NCI-H2227 (cell line): Measurements from ENCODE around the gene GFM1.

Experiments
- DNase-seq: peaks from one replicate; lab custom pipeline; 2025; ENCODE audit not compliant: unreplicated experiment; lab: John Stamatoyannopoulos, UW

Gene GFM1

DNA sequence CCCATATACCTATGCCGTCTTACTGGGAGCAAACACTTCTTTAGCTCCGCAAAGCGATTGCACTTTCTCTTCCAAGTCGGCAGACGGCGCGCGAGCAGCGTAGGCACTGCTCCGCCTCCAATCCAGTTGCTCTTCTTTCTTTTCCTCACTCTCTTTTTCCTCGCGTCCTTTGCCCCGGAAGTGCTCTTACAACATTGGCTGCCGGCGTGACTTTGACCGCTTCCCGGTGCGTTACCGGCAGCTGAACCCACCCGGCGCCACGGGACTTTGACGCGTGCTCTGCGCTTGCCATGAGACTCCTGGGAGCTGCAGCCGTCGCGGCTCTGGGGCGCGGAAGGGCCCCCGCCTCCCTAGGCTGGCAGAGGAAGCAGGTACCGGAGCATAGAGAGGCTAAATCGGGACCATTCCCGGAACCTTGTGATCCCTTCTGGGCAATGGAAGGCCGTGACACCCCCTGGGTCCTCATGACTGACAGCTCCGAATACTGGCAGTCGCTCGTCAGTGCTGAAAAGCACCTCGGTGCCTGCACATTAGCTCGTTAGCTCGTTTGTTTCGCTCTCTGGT, at the start of gene GFM1:
GFM1 (plus strand) TSS at position 183 of the 564 bp plus-strand sequence; CDS start at position 291, 108 bp downstream.
- DNase-seq = peak; percentile 93

DNA sequence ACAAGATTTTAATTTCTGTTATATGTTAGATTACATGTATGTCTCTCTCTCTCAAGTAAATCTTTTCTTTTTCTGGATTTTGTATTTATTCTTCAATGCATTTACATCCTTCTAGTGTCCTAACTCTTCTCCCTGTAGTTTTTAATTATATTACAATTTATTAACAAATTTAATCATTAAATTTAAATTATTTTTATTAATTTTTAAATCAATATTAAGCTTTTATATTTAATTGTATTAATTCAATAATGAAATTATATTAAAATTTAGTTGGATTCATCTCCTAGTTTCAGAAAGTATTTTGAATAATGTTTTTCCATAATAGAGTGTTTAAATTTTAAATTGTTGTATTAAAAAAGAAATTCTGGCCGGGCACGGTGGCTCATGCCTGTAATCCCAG, 43.5 kb upstream of the GFM1 start:
- no peak for DNase-seq

DNA sequence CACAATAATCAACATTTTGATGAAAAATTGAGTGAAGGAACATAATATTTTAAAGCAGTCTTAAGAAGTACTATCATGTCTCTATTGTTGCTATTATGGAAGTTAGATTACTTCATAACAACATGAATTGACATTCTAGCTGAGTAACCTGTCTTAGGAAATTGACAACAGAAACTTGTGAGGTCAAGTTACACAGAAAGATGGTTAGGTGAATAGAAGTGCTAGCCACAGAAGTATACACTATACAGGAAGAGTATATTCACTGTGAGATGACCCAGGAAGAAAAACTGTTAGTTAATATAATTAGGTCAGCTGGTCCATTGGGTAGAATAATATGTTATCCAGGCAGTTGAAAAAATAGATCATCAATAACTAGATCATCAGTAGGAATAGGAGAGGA, 42.1 kb upstream of the GFM1 start:
- no peak for DNase-seq

DNA sequence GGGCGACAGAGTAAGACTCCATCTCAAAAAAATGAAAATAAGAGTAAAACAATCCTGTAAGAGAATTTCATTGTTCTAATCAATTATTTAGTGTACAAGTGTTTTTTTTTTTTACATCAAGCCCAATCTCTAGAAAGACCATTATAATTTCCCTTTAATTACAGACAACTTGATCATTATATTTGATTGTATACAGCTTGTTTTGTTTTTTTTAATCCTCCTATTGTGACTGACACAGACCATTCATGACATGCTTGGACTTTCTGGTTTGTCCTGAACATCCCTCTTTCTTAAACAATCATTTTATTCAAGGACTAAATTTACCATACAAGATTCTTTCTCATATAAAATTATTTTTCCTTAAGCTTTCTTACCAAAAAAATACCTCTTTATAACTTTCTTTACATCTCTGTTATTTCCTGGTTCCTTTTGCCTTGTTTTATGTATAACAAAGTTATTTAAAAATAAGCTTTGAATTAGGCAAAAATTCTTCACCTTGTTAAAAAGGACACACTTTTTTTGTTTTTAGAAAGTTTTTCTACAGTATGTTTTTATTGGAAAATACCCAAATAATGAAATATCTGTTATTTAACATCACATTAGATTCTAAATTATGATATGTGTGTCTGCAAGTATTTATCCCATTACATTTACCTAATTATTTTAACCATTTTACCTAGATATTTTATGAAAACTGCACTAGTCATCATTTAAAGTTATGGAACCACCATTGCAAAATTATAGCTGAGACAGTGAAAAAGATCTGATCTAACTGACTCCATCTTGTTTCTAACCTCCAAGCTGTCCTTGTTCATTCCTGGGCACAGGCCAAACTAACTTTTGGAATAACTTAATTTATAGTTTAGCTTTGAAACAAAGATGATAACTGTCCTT, 26.1 kb upstream of the GFM1 start:
- no peak for DNase-seq

DNA sequence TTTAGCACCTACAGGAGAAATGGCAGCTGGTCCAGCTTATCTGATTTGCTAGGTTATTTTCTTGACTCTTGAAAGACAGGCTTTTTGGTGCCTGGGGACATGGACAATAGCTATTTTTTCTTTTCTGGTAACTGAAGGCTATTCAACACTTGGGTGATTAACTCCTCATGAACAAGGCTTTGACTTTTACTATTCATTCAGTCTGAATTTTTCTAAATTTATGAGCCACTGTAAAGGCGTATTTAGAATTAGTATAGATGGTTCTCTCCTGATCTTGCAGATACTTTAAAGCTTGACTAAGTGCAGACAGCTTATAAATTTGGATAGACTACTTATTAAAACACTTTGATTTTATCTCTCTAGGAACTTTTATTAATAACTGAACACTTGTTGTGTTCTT, 18.4 kb upstream of the GFM1 start:
- DNase-seq = no peak

DNA sequence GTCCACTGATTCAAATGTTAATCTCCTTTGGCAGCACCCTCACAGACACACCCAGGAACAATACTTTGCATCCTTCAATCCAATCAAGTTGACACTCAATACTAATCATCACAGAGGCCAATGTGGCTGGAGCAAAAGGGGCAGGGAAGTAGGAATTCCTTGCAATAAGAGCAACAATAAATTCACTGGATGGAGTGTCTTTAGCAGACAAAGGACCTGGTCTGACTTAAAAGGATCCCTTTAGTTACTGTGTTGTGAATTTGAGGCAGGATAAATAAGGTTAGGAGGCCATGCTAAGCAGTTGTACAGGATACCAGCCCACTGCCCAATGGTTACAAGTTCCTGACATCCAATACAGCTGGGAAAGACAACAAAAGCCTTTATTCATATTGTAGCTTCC, 12.3 kb upstream of the GFM1 start:
- no peak for DNase-seq

DNA sequence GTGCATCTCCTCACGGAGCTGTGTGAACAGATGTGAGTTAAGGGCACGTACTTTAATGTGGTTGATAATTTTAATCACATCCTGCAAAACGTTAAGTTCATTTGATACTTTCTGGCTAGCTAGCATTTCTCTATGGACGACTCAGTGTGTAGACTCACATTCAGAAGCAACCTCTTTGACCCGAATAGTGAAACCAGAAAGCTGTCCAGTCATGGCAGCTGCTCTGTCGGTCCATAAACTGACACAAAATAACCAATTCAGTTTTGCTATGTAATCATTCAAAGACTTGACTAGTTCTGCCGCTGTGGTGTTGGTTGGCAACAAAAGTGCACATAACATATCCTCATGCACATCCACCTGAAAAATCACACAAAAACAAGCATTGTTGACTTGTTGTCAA, 3.7 kb upstream of the GFM1 start:
- no peak for DNase-seq

DNA sequence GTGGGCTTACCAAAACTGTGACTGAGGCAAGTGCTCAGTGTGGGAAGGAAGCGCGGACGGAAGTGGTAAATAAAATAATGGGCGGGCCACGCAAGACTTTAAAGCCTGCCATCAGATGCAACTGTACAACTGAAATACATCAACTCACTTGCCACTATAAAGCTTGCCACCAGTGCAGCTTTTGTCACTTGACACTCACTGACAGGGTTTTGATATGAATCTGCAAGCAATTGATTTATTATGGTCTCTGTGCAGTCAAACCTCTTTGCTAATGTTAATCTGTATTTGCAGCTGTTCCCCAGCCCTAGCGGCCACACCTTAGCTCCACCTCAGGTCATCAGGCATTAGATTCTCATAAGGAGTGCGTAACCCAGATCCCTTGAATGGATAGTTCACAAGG, 2.3 kb upstream of the GFM1 start:
- no peak for DNase-seq

DNA sequence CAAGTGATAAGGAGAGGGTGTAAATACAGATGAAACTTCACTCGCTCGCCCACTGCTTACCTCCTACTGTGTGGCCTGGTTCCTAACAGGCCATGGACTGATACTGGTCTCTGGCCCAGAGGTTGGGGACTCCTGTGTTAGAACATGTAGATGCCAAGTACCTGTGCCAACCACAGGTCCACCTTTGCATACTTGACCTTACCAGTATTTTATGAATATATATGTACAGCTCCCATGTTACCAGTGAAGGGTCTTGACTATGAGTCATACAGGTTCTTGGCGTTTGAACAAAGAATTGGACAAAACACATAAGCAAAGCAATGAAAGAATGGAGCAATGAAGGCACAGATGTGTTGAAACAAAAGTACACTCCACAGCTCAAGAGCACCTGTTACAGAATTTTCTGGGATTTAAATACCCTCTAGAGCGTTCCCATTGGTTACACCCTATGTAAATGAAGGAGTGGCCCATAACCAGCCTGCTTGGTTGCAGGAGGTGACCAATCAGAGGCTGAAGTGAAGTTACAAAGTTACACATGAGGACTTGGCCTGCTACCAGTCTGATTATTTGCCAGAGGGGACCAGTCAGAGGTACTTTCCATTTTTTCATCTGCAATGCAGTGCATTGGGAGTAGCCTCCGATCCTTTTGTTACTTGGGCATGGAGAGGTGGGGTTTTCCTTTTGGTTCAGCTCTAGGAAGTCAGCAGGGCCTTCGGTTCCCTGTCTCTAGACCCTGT, 1.7 kb upstream of the GFM1 start:
- no peak for DNase-seq

DNA sequence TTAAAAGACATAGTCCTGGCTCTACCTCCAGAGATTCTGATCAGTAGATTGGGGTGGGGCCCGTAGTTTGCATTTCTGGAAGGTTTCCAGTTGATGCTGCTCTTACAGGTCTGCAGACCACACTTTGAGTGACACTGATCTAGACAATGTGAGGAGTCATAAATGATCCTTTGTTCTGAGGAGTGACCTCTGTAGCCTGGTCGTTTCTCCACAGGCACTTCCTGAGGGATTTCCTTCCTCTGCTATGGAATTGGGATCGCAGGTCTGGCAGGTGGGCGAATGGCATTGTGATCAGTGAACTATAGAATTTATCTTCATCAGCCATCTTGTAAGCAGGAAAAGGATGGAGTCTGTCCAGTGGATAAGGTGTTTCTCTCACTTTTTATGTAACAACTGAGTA, 5.5 kb downstream of the GFM1 start:
- no peak for DNase-seq

DNA sequence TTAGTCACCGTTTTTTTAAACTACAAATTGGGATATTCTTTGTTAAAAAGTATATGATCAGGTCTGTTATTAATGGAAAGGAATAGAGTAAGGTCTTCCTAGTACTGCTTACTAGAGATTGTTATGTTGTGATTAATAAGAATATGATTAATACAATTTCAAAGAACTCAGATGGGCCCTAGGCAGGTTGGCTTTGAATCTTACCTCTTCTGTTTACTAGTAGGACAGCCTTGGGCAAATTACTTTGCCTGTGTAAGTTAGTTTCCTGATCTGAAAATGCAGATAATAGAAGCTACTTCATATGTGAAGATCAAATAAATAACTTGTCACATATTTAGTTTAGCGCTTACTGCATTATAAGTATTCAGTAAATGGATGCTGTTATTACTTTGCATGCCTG, 6.9 kb downstream of the GFM1 start:
- DNase-seq = no peak

DNA sequence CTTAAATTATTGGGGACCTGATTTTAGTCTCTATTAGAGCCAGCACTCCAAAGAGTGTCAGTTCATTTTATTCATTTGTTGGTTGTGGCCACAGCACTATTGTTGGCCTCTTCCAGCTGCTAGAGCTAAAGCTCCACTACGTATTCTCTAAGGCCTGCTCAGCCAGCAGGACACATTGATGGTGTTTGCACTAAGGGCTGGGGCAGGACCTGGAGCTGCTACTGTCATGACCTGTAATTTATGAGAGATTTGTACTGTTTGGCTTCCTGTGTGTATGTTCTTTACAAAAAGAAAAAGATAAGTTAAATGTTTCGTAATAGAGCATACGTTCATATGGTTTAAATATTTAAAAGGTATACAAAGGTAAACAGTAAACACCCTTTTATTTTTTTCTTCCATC, 8.1 kb downstream of the GFM1 start:
- DNase-seq = no peak

DNA sequence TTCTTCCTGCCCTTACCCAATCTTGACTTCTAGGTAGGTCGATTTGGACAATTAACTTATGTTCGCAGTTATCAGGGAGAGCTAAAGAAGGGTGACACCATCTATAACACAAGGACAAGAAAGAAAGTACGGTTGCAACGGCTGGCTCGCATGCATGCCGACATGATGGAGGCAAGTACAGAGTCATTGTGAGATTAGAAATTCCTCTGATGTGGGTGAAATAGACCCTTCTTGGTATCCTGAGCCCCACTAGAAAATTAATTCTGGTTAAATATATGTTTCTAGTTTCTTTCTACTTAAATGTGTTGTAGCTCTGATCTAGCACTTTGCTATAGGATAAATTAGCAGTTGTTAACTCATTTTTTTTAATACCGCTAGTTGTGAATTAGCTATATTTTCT, 14.6 kb downstream of the GFM1 start:
- DNase-seq = no peak

DNA sequence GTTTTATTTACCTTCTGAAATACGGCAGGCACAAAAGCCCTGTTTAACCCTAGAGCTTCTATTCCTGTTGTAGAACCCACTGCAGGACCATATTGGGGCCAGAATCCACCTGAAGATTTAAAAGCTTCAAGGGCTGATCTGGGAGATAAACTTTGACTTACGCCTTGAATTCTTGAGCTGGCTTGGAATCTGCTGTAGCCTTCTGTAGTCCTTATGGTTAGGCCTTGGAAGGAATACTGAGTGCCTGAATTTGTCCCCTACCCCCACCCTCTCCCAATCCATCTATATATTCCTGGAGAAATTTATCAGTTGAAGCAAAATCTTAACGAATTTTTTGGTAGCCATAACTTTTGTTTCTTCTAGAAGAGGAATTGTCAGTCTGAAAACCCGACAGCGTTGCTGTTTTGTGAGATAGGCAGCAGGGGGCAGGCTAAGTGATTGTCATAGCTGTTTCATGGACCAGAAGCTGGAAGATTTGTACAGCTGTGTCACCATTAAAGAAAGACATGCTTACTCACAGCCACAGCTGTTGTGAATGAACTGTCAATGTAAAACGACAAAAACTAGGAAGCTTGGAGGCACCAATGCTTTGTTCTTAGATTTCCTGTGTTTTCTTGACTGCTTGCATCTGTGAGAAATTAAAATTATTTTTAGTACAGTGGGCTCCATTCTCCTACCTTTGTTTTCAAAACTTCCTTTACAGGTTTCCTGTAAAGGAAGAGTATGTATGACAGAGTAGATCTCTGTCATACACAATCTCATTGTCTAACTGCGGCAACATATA, 15.3 kb downstream of the GFM1 start:
- peak; percentile 51 for DNase-seq

DNA sequence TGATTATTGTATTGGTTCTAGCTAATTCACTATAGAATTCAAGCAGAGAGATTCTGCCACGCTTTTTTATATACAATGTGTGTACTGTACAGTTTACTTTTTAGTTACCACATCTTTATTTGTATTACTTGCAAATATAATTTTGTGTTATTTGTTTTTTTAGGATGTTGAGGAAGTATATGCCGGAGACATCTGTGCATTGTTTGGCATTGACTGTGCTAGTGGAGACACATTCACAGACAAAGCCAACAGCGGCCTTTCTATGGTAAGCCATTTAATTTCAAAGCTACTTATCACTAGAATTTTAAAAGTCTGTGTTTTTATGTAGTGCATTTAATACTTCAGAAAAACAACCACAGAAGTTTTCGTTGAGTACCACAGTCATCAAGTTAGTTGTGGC, 16.4 kb downstream of the GFM1 start:
- no peak for DNase-seq

DNA sequence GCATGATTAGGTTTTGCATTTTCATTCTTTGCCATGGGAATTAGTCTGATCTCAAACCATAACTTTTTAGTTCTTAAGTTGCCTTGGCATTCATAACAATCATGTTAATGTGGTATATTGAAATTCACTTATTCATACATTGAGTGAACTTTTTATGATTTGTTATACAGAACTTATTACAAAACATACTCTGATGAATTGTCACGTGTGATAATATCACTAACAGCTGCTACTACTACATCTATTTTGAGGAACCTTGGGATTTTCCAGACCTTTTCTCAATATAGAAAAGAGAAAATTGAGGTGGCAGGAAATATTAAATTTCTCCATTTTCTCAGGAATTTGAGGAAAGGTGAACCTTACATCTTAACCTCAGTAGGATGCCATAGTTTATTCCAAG, 18.9 kb downstream of the GFM1 start:
- no peak for DNase-seq

DNA sequence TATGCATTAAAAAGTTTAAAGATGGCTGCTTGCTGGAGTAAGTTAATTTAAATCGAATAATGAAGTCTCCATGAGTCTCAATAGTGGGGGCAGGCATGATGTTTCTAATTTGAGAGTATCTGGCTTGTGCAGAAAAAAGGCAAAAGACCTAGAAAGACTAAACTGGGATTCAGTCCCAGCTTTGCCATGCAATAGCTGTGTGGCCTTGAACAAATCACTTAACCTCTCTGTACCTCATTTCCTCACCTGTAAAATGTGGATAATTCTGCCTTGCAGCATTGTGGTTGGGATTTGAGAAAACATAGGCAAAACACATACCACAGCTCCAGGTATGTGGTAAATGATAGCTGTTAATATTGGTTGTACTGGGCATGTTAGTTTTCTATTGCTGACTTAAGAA, 19.5 kb downstream of the GFM1 start:
- no peak for DNase-seq

DNA sequence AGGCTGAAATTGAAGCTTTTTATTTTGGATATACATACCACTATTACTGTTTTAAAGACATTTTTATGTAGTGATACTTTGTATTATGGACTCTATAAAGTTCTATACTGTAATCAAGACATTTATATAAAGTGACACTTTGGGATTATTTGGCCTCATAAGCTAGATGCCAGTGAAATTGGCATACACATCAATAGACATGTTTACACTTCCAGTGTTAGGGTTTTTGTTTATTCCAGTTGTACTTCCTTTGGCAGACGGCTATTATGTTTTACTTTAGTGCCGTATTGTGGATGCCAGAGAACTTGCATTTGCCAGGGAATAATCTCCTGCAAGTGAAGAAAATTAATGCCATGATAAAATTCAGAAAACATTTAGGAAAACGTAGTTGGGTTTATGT, 22.1 kb downstream of the GFM1 start:
- DNase-seq = no peak

DNA sequence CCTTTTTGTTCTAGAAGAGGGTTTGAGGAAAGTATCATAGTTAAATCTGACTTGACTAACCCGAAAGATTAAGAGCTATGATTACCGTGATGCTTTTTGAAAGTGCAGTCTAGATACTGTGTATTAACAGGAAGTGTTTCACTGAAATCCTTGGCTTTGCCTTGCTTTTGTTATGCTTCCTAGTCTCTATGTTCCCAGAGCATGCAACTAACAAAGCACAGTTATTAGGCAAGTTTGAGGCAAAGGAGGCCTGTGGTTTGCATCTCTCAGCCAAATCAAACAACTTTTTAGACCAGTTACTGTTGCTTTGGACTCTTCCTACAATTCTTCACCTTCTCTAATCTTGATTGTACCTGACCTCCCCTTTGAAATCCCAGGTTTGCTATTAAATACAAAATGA, 24.2 kb downstream of the GFM1 start:
- DNase-seq = no peak

DNA sequence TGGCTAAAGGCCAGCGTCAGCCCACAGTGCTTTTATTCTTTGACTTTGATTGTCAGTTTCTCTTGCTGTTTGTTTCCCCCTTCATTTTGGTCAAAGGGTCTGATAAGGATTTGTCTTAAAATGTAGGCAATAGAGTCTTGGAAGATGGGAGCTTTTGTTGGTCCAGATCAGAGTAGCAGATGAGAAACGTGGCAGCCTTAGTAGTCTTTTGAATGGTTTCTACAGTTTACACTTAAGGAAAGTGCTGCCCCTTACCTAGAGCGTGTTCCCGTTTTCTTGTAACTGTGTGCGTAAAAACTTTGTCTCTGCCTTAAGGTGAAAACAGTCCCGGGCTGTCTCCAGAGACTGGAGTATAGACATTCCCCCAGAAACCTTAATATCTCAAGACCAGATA, 27.5 kb downstream of the GFM1 start:
- no peak for DNase-seq
